MM.1S (cell line): ENCODE measurements around the gene TMEM72.

ENCODE experiments used
- EZH2 ChIP-seq: fragments of 300-600 bp; sonication (generic); optimal IDR thresholded peaks from 2 replicates; pipeline ENCODE3; 2017; ENCODE audit warnings: low read depth, mild to moderate bottlenecking, antibody characterized with exemption, low read length, mixed read lengths
- TF ChIP-seq, protein P1 (sequence below): fragments of 300-600 bp; sonication (generic); IDR thresholded peaks from 2 replicates; pipeline ENCODE4 v1.5.1; 2016; ENCODE audit warnings: antibody characterized with exemption, low read length, mixed read lengths

GRCh38 chr10:44960088-44960460 lies 48.9 kb downstream of the TMEM72 start:
- TF ChIP-seq, protein P1, sequence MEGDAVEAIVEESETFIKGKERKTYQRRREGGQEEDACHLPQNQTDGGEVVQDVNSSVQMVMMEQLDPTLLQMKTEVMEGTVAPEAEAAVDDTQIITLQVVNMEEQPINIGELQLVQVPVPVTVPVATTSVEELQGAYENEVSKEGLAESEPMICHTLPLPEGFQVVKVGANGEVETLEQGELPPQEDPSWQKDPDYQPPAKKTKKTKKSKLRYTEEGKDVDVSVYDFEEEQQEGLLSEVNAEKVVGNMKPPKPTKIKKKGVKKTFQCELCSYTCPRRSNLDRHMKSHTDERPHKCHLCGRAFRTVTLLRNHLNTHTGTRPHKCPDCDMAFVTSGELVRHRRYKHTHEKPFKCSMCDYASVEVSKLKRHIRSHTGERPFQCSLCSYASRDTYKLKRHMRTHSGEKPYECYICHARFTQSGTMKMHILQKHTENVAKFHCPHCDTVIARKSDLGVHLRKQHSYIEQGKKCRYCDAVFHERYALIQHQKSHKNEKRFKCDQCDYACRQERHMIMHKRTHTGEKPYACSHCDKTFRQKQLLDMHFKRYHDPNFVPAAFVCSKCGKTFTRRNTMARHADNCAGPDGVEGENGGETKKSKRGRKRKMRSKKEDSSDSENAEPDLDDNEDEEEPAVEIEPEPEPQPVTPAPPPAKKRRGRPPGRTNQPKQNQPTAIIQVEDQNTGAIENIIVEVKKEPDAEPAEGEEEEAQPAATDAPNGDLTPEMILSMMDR: no peak
- TF ChIP-seq EZH2: no peak
